Testis (tissue), 2 donors: ENCODE measurements around the gene TFB1M.
"Not testable (repeated sequence)": the region's sequence is repeated elsewhere in the genome, so short reads cannot be mapped to it uniquely, and the experiment has no call there.

Experiments used
- POLR2A ChIP-seq: fragments of 450-650 bp; IDR thresholded peaks from one replicate; pipeline ENCODE4 v1.6.1; 2017; ENCODE audit warnings: antibody characterized with exemption, mild to moderate bottlenecking, moderate library complexity
- TF ChIP-seq, protein P1 (sequence below), 3 experiments: fragments of 450-650 bp in 2 of 3; fragments of 200-600 bp in 1 of 3; sonication (generic) in 1 of 3; IDR thresholded peaks; one replicate each; pipeline ENCODE4 v1.5.1; 2016 to 2019; ENCODE audit warnings: antibody characterized with exemption in 3 of 3, mild to moderate bottlenecking in 2 of 3, moderate library complexity in 1 of 3

DNA sequence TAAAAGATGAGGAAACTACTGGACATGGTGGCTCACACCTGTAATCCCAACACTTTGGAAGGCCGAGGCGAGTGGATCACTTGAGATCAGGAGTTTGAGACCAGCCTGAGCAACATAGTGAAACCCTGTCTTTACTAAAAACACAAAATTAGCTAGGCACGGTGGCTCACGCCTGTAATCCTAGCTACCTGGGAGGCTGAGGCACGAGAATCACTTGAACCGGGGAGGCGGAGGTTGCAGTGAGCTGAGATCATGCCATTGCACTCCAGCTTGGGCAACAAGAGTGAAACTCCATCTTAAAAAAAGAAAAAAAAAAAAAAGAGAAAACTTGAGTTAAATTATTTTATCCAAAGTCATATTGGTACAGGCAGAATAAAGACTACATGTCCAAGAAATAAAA lies 1.3 kb downstream of the TFB1M start:
- TF ChIP-seq, protein P1, sequence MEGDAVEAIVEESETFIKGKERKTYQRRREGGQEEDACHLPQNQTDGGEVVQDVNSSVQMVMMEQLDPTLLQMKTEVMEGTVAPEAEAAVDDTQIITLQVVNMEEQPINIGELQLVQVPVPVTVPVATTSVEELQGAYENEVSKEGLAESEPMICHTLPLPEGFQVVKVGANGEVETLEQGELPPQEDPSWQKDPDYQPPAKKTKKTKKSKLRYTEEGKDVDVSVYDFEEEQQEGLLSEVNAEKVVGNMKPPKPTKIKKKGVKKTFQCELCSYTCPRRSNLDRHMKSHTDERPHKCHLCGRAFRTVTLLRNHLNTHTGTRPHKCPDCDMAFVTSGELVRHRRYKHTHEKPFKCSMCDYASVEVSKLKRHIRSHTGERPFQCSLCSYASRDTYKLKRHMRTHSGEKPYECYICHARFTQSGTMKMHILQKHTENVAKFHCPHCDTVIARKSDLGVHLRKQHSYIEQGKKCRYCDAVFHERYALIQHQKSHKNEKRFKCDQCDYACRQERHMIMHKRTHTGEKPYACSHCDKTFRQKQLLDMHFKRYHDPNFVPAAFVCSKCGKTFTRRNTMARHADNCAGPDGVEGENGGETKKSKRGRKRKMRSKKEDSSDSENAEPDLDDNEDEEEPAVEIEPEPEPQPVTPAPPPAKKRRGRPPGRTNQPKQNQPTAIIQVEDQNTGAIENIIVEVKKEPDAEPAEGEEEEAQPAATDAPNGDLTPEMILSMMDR (IDR thresholded peaks at IDR 0.05) = not testable (repeated sequence)
- TF ChIP-seq POLR2A = not testable (repeated sequence)
